HK-2 (cell line): ENCODE data around the gene RPRD1A.
"Not testable (repeated sequence)": the region's sequence is repeated elsewhere in the genome, so short reads cannot be mapped to it uniquely, and the experiment has no call there.

Source experiments
- DNase-seq: peaks from one replicate; pipeline ENCODE4 v3.0.0-alpha.2; 2018; ENCODE audit not compliant: unreplicated experiment

Gene RPRD1A

GRCh38 chr18:36031407-36031806 lies 36.0 kb downstream of the RPRD1A start:
- no peak for DNase-seq

GRCh38 chr18:36028859-36029258 lies 38.5 kb downstream of the RPRD1A start:
- no peak for DNase-seq

- DNase-seq: no peak
Measured at GRCh38 chr18:36025025-36025424, 42.3 kb downstream of the RPRD1A start.

- not testable (repeated sequence) for DNase-seq
Measured at GRCh38 chr18:36024241-36024640, 43.1 kb downstream of the RPRD1A start.

GRCh38 chr18:36023336-36023735 lies 44.0 kb downstream of the RPRD1A start:
- DNase-seq: no peak

GRCh38 chr18:36020174-36020711 lies 47.1 kb downstream of the RPRD1A start:
- no peak for DNase-seq

GRCh38 chr18:36017232-36017631 lies 50.1 kb downstream of the RPRD1A start:
- no peak for DNase-seq

GRCh38 chr18:36015629-36016028 lies 51.7 kb downstream of the RPRD1A start:
- DNase-seq: no peak

GRCh38 chr18:36012891-36013290 lies 54.5 kb downstream of the RPRD1A start:
- DNase-seq: no peak

GRCh38 chr18:36009214-36009613 lies 58.1 kb downstream of the RPRD1A start:
- no peak for DNase-seq

GRCh38 chr18:36006997-36007396 lies 60.4 kb downstream of the RPRD1A start:
- no peak for DNase-seq

GRCh38 chr18:35999925-36000324 lies 67.4 kb downstream of the RPRD1A start:
- DNase-seq: no peak

- DNase-seq: no peak
Measured at GRCh38 chr18:35998967-35999366, 68.4 kb downstream of the RPRD1A start.

- DNase-seq: no peak
Measured at GRCh38 chr18:35993013-35993412, 74.3 kb downstream of the RPRD1A start.

GRCh38 chr18:35991696-35992095 lies 75.7 kb downstream of the RPRD1A start:
- DNase-seq: no peak

- no peak for DNase-seq
Measured at GRCh38 chr18:35983818-35984217, 83.5 kb downstream of the RPRD1A start.

- DNase-seq: no peak
Measured at GRCh38 chr18:35983147-35983546, 84.2 kb downstream of the RPRD1A start.

- no peak for DNase-seq
Measured at GRCh38 chr18:35982409-35983114, 84.8 kb downstream of the RPRD1A start.

- DNase-seq: no peak
Measured at GRCh38 chr18:35979112-35979511, 88.2 kb downstream of the RPRD1A start.

- no peak for DNase-seq
Measured at GRCh38 chr18:35974181-35974580, 93.2 kb downstream of the RPRD1A start.

- no peak for DNase-seq
Measured at GRCh38 chr18:35973650-35974049, 93.7 kb downstream of the RPRD1A start.

GRCh38 chr18:35972197-35973000 lies 95.0 kb downstream of the RPRD1A start, which contains the start of gene RMP24:
RMP24 (plus strand) TSS chr18:35972679.
- peak; percentile 92 for DNase-seq

GRCh38 chr18:35971661-35972196 lies 95.6 kb downstream of the RPRD1A start:
- DNase-seq: peak; percentile 8
